ENCODE data around the gene KCNH1. TPM values are rescaled to one million over a fixed set of nuclear protein-coding genes. Genes with fewer than 3 reads are reported as not detected.

Gene KCNH1
- total RNA-seq, 2 donors from 2014 or later = 0.68 to 1.2 TPM

GRCh38 chr1:210900820-210901219 is 233.1 kb downstream of the KCNH1 start:
- intact Hi-C loops (cut with DNase I) = no loop called here
- TF ChIP-seq POLR2A (IDR thresholded peaks at IDR 0.05) (no peak), POLR2AphosphoS5 (IDR thresholded peaks at IDR 0.05) (no peak), CTCF (IDR thresholded peaks at IDR 0.05) (no peak)
- H3K4me1 ChIP-seq (replicated peaks) = no peaks in the 10 kb centered on the region
- H3K27me3 ChIP-seq (replicated peaks; ENCODE audit: insufficient read depth) = no peaks in the 10 kb centered on the region
- H3K36me3 ChIP-seq = no peaks in the 10 kb centered on the region
- DNase-seq (ENCODE audit: low spot score) = no peak
- no peak overlapping the region for H3K4me3 ChIP-seq
- no peaks in the 10 kb centered on the region for H3K9me3 ChIP-seq
- no peak overlapping the region for H3K27ac ChIP-seq
- WGBS = 52% methylated on average over 2 of the region's 2 CpGs

GRCh38 chr1:210900079-210900478 is 233.9 kb downstream of the KCNH1 start:
- no peak overlapping the region for H3K27ac ChIP-seq
- no peaks in the 10 kb centered on the region for H3K36me3 ChIP-seq
- no peak overlapping the region for H3K4me3 ChIP-seq
- H3K9me3 ChIP-seq = no peaks in the 10 kb centered on the region
- DNase-seq (ENCODE audit: low spot score) = no peak
- TF ChIP-seq POLR2A (IDR thresholded peaks at IDR 0.05) (no peak), POLR2AphosphoS5 (IDR thresholded peaks at IDR 0.05) (no peak), CTCF (IDR thresholded peaks at IDR 0.05) (no peak)
- intact Hi-C loops (cut with DNase I) = no loop called here
- H3K27me3 ChIP-seq (replicated peaks; ENCODE audit: insufficient read depth) = no peaks in the 10 kb centered on the region
- H3K4me1 ChIP-seq (replicated peaks) = no peaks in the 10 kb centered on the region
- WGBS = 39% methylated on average over 2 of the region's 2 CpGs

- no peak for TF ChIP-seq POLR2A (IDR thresholded peaks at IDR 0.05)
- TF ChIP-seq POLR2AphosphoS5 (IDR thresholded peaks at IDR 0.05) = no peak
- TF ChIP-seq CTCF (IDR thresholded peaks at IDR 0.05) = no peak
- no peak overlapping the region for H3K4me3 ChIP-seq
- WGBS = 37% methylated on average over 2 of the region's 2 CpGs
- no peak overlapping the region for H3K27ac ChIP-seq
- DNase-seq (ENCODE audit: low spot score) = no peak
- no peaks in the 10 kb centered on the region for H3K9me3 ChIP-seq
- H3K27me3 ChIP-seq (replicated peaks; ENCODE audit: insufficient read depth) = no peaks in the 10 kb centered on the region
- no peaks in the 10 kb centered on the region for H3K36me3 ChIP-seq
- intact Hi-C loops (cut with DNase I) = no loop called here
- H3K4me1 ChIP-seq (replicated peaks) = no peaks in the 10 kb centered on the region
Measured at GRCh38 chr1:210899676-210900075, 234.3 kb downstream of the KCNH1 start.

GRCh38 chr1:210898473-210898872 is 235.5 kb downstream of the KCNH1 start:
- H3K36me3 ChIP-seq = no peaks in the 10 kb centered on the region
- WGBS = 97% methylated on average over 5 of the region's 5 CpGs
- intact Hi-C loops (cut with DNase I) = no loop called here
- no peak overlapping the region for H3K4me3 ChIP-seq
- no peaks in the 10 kb centered on the region for H3K9me3 ChIP-seq
- no peak for DNase-seq (ENCODE audit: low spot score)
- TF ChIP-seq POLR2A (IDR thresholded peaks at IDR 0.05) = no peak
- TF ChIP-seq POLR2AphosphoS5 (IDR thresholded peaks at IDR 0.05) = no peak
- no peak for TF ChIP-seq CTCF (IDR thresholded peaks at IDR 0.05)
- no peak overlapping the region for H3K27ac ChIP-seq
- no peaks in the 10 kb centered on the region for H3K27me3 ChIP-seq (replicated peaks; ENCODE audit: insufficient read depth)
- no peaks in the 10 kb centered on the region for H3K4me1 ChIP-seq (replicated peaks)

- DNase-seq (ENCODE audit: low spot score) = no peak
- Histone ChIP-seq H3K27me3 (replicated peaks; ENCODE audit: insufficient read depth) (no peaks in the 10 kb centered on the region), H3K9me3 (no peaks in the 10 kb centered on the region), H3K4me1 (replicated peaks) (no peaks in the 10 kb centered on the region), H3K36me3 (no peaks in the 10 kb centered on the region), H3K27ac (no peak overlapping the region), H3K4me3 (no peak overlapping the region)
- intact Hi-C loops (cut with DNase I) = no loop called here
- TF ChIP-seq POLR2AphosphoS5 (IDR thresholded peaks at IDR 0.05) (no peak), POLR2A (IDR thresholded peaks at IDR 0.05) (no peak), CTCF (IDR thresholded peaks at IDR 0.05) (no peak)
- 57% methylated on average over 2 of the region's 2 CpGs for WGBS
Measured at GRCh38 chr1:210883821-210884220, 250.1 kb downstream of the KCNH1 start.

Data from prostate gland (tissue), 2 donors.